Neuron (in vitro differentiated cells): Measurements from ENCODE around the gene FBLL1.

Source experiments
- H2AFZ ChIP-seq: one replicate; pipeline ENCODE4 v1.6.1; 2013; ENCODE audit warnings: low read depth, mild to moderate bottlenecking, inconsistent platforms, low read length, moderate library complexity
- H3K27me3 ChIP-seq: one replicate; pipeline ENCODE4 v1.6.1; 2013; ENCODE audit warnings: low read length; ENCODE audit not compliant: insufficient read depth
- H3K36me3 ChIP-seq: one replicate; pipeline ENCODE4 v1.6.1; 2013; ENCODE audit warnings: low read length; ENCODE audit not compliant: insufficient read depth
- H3K4me1 ChIP-seq: one replicate; pipeline ENCODE4 v1.6.1; 2013; ENCODE audit warnings: low read length; ENCODE audit not compliant: insufficient read depth
- H3K4me3 ChIP-seq: 2 replicates; pipeline ENCODE4 v1.5.1; 2013; ENCODE audit warnings: mild to moderate bottlenecking, low read length, moderate library complexity
- H3K9me3 ChIP-seq: one replicate; pipeline ENCODE4 v1.6.1; 2013; ENCODE audit warnings: low read length

The FBLL1 gene

DNA sequence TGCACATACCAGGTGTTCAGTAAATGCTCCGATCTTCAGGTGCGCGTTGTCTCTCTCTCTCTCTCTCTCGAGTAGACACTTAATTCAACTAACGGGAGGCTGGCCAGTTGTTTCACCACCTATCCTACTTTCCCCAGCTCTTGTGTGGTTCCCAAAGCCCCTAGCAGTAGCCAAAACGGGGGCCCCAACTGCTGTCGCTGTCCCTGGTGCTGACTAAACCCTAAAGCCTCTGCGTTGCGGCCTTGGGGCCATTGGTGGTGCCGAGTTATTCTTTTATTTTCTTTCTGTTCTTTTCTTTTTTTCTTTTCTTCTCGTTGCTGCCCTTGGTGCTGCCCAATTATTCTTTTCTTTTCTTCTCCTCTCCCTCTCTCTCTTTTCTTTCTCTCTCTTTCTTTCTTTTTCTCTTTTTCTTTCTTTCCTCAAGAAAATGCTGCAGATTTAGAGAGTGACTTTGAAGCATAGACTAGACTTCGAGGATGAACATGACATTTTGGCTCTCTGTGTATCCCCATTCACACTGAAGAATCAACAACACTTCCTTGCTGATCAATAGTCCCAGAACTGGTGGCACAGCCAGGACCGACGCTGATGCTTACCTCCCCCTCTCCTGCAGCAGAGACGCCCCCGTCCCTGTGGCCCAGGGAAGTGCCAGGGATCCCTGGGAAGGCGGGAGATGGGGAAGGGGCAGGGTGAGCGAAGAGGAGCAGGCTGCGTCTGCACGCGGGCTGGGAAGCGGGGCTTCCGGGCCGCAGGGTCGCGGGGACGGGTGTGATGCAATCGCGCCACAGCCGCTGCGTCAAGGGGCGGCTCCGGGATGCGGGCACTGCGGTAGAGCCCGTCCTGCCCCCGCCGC is at the start of gene FBLL1:
TSS of gene FBLL1 (plus strand) at position 785 of the 853 bp plus-strand sequence. CDS start 200 bp downstream, outside the sequence.
- Histone ChIP-seq H3K27me3 (no peaks in the 10 kb centered on the region), H2AFZ (peak within 1 kb of the TSS; percentile 21), H3K9me3 (peaks cover 4% of the 10 kb centered on the region), H3K36me3 (no peaks in the 10 kb centered on the region), H3K4me3 (peak within 1 kb of the TSS; percentile 43), H3K4me1 (peaks cover 2% of the 10 kb centered on the region)

DNA sequence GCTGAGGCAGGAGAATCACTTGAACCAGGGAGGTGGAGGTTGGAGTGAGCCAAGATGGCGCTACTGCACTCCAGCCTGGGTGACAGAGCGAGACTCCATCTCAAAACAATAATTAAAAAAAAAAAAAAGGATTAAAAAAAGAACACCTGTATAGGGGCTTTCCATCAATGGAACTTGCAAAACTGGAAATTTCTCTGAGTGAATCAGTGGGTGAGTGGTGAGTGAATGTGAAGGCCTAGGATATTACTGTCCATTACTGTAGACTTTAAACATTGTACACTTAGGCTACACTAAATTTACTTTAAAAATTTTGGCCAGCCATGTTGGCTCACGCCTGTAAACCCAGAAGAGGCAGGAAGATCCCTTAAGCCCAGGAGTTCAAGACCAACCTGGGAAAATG is 48.5 kb upstream of the FBLL1 start:
- H3K4me3 ChIP-seq, result no peak overlapping the region
- H3K27me3 ChIP-seq, result no peaks in the 10 kb centered on the region
- H3K4me1 ChIP-seq, result no peaks in the 10 kb centered on the region
- H2AFZ ChIP-seq, result no peak overlapping the region
- H3K9me3 ChIP-seq, result no peaks in the 10 kb centered on the region
- no peaks in the 10 kb centered on the region for H3K36me3 ChIP-seq

DNA sequence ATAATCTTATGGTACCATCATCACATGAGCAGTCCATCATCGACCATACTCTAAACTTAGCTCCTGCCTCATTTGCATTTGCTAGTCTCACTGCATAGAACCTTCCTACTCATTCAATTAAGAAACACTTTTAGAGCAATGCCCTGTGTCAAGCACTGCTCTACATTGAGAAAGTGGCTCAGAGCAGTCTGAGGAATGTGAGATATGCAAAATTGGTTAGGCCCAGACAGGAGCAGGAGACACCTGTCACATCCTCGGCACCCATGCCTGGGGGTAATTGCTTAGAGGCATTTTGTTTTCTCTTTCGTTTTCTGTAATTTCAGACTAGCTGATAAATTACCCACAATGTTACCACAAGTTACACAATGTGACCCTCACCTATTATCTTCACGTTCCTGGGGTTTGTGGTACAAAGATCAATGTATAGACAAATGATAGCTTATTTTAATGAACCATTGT is 47.7 kb upstream of the FBLL1 start:
- Histone ChIP-seq H3K4me3 (no peak overlapping the region), H3K4me1 (no peaks in the 10 kb centered on the region), H3K27me3 (no peaks in the 10 kb centered on the region), H3K36me3 (no peaks in the 10 kb centered on the region), H3K9me3 (no peaks in the 10 kb centered on the region), H2AFZ (no peak overlapping the region)

DNA sequence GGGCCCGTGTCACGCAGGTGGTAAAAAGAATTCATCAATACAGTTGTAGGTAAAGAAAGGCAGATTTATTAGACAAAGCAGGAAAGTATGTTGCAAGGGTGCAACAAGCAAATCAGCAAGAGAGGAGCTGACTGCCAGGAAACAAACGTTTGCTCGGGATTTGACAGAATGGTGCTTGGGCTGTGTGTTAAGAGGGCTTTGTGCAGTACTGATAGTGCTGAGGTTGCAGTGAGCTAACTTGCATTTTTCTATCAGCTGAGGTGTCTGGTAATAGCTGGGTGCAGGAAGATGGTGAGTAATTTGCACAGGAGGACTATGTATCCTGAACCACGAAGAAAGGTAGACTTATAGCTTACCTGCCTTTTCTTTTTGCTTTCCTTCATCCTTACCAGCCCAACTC is 46.7 kb upstream of the FBLL1 start:
- H3K9me3 ChIP-seq, result no peaks in the 10 kb centered on the region
- no peak overlapping the region for H3K4me3 ChIP-seq
- no peak overlapping the region for H2AFZ ChIP-seq
- no peaks in the 10 kb centered on the region for H3K27me3 ChIP-seq
- peaks cover 3% of the 10 kb centered on the region for H3K4me1 ChIP-seq
- H3K36me3 ChIP-seq, result no peaks in the 10 kb centered on the region

DNA sequence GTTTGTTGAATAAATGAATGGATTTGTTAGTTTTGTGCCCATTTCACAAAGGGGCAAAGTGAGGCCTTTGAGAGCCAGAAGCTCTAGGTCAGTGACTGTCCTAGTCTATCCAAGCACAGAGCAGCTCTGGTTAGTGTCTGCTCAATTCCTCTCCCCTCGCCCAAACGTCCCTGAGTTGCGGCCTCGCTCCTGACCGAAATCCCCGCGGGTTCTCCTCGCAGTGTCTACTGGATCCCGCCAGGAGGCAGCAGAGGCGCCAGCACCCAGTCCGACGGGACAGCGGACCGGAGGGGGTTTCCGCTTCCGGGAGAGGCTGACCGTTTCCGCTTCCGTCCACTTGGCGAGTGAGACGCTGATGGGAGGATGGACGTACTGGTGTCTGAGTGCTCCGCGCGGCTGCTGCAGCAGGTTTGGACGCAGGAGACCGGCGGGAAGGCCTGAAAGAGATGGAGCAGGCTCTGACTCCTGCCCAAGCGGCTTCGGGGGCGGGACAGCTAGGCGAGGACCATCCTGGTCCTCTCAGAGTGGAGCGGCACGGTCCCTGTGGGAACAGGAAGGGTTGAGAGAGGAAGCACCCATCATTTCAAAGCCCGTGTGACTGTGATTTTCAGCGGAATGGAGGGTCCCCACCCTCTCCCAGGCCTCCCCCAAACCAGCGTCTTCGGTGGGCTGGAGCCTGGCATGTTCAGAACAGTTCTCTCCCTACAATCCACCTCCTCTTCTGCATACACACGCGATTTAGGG is 42.8 kb upstream of the FBLL1 start, which contains the start of gene RARS1:
TSS of gene RARS1 (plus strand) at position 336 of the 744 bp plus-strand sequence. CDS start at position 364, 28 bp downstream.
- H3K36me3 ChIP-seq, result peaks cover 28% of the 10 kb centered on the region

DNA sequence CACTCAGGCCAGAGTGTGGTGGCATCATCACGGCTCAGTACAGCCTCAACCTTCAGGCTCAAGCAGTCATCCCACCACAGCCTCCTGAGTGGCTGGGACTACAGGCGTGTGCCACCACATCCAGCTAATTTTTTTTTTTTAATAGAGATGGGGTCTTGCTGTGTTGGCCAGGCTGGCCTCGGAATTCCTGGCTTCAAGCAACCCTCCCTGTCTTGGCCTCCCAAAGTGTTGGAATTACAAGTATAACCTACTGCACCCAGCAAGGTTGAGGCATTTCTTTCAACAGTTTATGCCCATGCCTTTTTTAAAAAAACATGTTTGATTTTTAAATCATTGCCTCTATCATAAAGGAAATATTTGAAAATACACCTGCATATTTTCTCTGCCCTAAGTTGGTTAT is 40.0 kb upstream of the FBLL1 start:
- H2AFZ ChIP-seq, result no peak overlapping the region
- no peaks in the 10 kb centered on the region for H3K9me3 ChIP-seq
- H3K4me1 ChIP-seq, result peaks cover 8% of the 10 kb centered on the region
- H3K36me3 ChIP-seq, result peaks cover 55% of the 10 kb centered on the region
- no peak overlapping the region for H3K4me3 ChIP-seq
- no peaks in the 10 kb centered on the region for H3K27me3 ChIP-seq

More for the DNA sequence above, 42.8 kb upstream of the FBLL1 start, which contains the start of gene RARS1:
- H3K9me3 ChIP-seq, result no peaks in the 10 kb centered on the region
- H3K27me3 ChIP-seq, result no peaks in the 10 kb centered on the region
- peak within 1 kb of the TSS; percentile 87 for H3K4me3 ChIP-seq
- H2AFZ ChIP-seq, result peak within 1 kb of the TSS; percentile 23
- peaks cover 8% of the 10 kb centered on the region for H3K4me1 ChIP-seq

DNA sequence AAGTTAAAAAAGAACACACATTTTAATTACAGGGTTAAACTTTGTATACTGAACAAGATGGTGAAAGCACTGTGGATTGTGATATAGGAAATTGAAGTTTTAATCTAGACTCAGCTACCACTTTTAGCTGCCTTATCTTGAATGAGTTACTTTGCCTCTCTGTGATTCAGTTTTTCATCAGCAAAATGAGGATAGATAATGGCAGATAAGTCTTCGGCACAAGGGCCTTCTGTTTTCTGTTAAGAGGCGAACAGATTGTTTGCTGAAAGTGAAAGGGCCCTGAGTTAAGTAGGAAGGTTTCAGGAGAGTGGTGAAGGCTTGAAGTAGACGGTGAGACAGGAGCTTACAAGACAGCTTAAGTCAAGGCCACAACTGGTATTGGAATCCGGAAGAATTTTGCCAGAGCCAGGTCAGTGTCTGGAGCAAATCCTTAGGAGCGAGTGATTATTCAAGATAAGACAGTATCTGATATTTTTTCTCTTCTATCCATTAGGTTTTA is 35.0 kb upstream of the FBLL1 start:
- Histone ChIP-seq H2AFZ (no peak overlapping the region), H3K27me3 (no peaks in the 10 kb centered on the region), H3K4me1 (no peaks in the 10 kb centered on the region), H3K9me3 (no peaks in the 10 kb centered on the region), H3K4me3 (no peak overlapping the region), H3K36me3 (peaks cover 83% of the 10 kb centered on the region)

DNA sequence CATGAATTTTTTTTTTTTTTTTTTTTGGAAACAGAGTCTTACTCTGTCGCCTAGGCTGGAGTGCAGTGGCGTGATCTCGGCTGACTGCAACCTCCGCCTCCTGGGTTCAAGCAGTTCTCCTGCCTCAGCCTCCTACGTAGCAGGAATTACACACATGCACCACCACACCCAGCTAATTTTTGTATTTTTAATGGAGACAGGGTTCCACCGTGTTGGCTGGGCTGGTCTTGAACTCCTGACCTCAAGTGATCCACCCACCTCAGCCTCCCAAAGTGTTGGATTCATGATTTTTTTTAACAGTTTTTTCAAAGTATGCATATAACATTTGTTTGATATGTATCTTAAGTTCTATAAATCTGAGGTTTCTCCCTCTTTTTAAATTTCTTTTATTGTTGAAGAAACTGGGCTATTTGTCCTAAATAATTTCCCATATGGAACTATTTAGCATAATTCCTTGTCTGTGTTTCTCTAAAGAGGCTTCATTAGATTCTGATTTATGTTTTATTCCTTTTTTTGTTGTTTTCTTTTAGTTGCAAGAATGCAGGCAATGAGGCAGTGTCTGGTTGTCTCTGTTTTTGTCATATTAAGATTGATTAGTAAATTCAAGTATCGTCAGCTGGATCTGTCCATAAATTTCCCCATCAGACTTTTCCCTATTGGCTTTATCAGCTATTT is 26.4 kb upstream of the FBLL1 start:
- Histone ChIP-seq H3K27me3 (no peaks in the 10 kb centered on the region), H3K4me1 (no peaks in the 10 kb centered on the region), H3K4me3 (no peak overlapping the region), H3K36me3 (peaks cover 74% of the 10 kb centered on the region), H2AFZ (no peak overlapping the region), H3K9me3 (no peaks in the 10 kb centered on the region)

DNA sequence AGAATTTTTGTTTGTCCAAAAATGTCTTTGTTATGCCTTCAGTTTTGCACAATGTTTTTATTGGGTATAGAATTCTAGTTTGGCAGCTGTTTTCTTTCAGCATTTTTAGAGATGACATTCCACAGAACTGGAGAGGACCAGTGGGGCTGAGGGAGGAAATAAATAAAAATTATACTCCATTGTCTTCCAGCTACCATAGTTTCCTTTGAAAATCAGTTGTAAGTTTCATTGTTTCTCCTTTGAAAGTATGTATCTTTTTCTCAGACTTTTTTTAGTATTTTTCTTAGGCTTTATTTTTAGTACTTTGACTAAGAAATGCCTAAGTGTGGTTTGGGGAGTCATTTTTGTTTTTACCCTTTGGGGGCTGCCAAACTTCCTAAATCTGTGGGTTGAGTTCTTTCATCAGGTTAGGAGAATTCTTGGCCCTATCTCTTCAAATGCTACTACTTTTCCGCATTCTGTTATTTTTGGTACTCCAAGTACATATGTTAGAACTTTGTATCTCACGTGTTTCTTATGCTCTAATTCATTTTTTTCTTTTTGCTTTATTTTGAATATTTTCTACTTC is 15.2 kb upstream of the FBLL1 start:
- Histone ChIP-seq H3K4me3 (no peak overlapping the region), H2AFZ (no peak overlapping the region), H3K4me1 (no peaks in the 10 kb centered on the region), H3K27me3 (no peaks in the 10 kb centered on the region), H3K9me3 (peaks cover 16% of the 10 kb centered on the region), H3K36me3 (peaks cover 96% of the 10 kb centered on the region)

DNA sequence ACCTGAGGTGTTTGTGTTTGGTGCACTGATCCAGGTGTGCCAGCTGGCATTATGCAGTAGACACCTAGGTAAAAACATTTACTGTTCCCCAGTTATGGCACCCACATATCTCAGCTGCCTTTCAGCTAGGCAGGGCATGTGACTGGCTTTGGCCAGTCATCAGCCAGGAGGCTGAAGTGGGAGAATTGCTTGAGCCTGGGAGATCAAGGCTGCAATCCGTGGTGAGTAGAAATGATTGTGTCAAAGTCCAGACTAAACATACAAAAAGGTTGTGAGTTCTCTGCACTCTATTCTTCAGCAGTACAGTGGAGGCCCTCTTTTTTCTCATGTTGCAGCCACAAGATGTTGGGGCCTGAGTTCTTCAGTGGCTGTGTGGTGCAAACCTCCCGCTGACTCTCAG is 3.2 kb upstream of the FBLL1 start:
- Histone ChIP-seq H3K27me3 (no peaks in the 10 kb centered on the region), H2AFZ (no peak overlapping the region), H3K36me3 (peaks cover 7% of the 10 kb centered on the region), H3K4me1 (peaks cover 2% of the 10 kb centered on the region), H3K9me3 (peaks cover 4% of the 10 kb centered on the region), H3K4me3 (no peak overlapping the region)

DNA sequence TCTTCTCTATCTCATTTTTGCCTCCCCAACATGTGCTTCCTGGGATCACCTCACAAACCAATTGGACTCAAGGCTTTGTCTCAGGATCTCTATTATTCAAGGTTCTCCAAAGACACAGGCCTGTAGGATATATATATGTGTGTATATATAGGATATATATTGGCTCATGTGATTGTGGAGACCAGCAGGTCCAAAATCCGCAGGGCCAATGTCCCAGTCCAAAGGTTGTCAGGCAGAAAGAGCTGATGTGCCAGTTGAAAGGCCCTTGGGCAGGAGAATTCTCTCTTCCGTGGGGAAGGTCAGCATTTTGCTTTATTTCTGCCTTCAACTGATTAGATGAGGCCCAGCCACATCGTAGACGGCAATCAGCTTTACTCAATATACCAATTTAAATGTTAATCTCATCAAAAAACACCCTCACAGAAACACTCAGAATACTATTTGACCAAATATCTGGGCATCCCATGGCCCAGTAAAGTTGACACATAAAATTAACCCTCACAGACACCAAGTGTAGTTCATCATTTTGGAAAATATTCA is 1.3 kb upstream of the FBLL1 start:
- Histone ChIP-seq H3K36me3 (peaks cover 3% of the 10 kb centered on the region), H3K9me3 (peaks cover 4% of the 10 kb centered on the region), H3K4me1 (peaks cover 2% of the 10 kb centered on the region), H3K27me3 (no peaks in the 10 kb centered on the region), H3K4me3 (no peak overlapping the region), H2AFZ (no peak overlapping the region)
